Nephron progenitor cell (in vitro differentiated cells): ENCODE measurements around the gene ADRM1.

Experiments used
- DNase-seq: peaks from one replicate; pipeline ENCODE4 v3.0.0; 2021
- H3K27ac Mint-ChIP-seq: 2 replicates; pipeline ENCODE4 v1.8.0; 2021; ENCODE audit warnings: mild to moderate bottlenecking, moderate library complexity, mixed read lengths
- H3K27me3 Mint-ChIP-seq: 2 replicates; pipeline ENCODE4 v1.8.0; 2021; ENCODE audit warnings: mild to moderate bottlenecking, low read depth, mixed read lengths; ENCODE audit not compliant: poor library complexity
- H3K36me3 Mint-ChIP-seq: 2 replicates; pipeline ENCODE4 v1.8.0; 2021; ENCODE audit warnings: low read depth, mixed read lengths
- H3K4me1 Mint-ChIP-seq: 2 replicates; pipeline ENCODE4 v1.8.0; 2021; ENCODE audit warnings: mixed read lengths
- H3K4me3 Mint-ChIP-seq: 2 replicates; pipeline ENCODE4 v1.8.0; 2021; ENCODE audit warnings: mild to moderate bottlenecking, moderate library complexity, mixed read lengths
- H3K9me3 Mint-ChIP-seq: 2 replicates; pipeline ENCODE4 v1.8.0; 2021; ENCODE audit warnings: mild to moderate bottlenecking, moderate library complexity, mixed read lengths
- CTCF ChIP-seq: fragments of 200-600 bp; sonication (generic); IDR thresholded peaks from 2 replicates; pipeline ENCODE4 v1.5.0; 2021; ENCODE audit warnings: antibody characterized with exemption

Gene ADRM1

GRCh38 chr20:62353289-62354030, 50.7 kb downstream of the ADRM1 start:
- H3K27me3 Mint-ChIP-seq, result no peaks in the 10 kb centered on the region
- H3K9me3 Mint-ChIP-seq, result peaks cover 14% of the 10 kb centered on the region
- no peak for DNase-seq
- H3K27ac Mint-ChIP-seq, result no peak overlapping the region
- H3K4me1 Mint-ChIP-seq, result peaks cover 37% of the 10 kb centered on the region
- no peak for TF ChIP-seq CTCF
- peaks cover 19% of the 10 kb centered on the region for H3K36me3 Mint-ChIP-seq
- no peak overlapping the region for H3K4me3 Mint-ChIP-seq

DNA sequence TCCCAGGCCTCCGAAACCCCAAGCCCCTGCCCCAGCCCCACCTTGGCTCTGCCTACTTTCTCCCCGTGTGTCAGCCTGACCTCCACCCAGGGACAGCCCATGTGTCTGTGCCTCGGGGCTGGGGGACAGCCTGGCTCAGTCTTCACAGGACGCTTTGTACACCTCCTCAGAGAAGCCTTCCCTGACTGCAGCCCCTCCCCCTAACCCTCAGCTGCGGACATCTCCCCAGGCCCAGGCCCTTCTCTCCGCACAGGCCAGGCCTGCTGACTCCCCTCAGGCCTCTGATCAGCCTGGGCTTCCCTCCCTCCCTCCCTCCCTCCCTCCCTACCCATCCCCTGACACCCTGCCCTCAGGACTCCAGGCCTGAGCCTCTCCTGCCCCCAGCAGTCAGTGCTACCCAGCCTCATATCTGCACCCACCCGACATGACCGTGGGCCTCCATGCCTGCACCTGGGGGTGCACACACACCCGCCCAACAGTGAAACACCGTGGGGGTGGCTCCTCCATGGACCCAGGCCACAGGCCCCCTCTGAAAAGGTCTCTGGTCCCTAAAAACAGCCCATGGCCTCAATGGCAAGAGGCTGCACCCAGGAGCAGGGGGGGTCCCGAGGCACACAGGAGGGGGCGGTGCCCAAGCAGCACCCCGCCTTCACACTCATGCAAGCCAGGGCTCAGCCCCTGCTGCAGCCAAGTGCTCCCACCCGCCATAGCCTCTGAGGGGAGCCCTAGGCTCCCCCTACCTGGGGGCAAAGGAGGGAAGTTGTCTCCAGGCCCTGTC, 51.4 kb downstream of the ADRM1 start:
- Mint-ChIP-seq H3K27ac (no peak overlapping the region), H3K36me3 (peaks cover 11% of the 10 kb centered on the region), H3K4me1 (peaks cover 43% of the 10 kb centered on the region), H3K9me3 (peaks cover 7% of the 10 kb centered on the region), H3K4me3 (peak overlapping the region; percentile 36), H3K27me3 (no peaks in the 10 kb centered on the region)
- no peak for TF ChIP-seq CTCF
- no peak for DNase-seq

DNA sequence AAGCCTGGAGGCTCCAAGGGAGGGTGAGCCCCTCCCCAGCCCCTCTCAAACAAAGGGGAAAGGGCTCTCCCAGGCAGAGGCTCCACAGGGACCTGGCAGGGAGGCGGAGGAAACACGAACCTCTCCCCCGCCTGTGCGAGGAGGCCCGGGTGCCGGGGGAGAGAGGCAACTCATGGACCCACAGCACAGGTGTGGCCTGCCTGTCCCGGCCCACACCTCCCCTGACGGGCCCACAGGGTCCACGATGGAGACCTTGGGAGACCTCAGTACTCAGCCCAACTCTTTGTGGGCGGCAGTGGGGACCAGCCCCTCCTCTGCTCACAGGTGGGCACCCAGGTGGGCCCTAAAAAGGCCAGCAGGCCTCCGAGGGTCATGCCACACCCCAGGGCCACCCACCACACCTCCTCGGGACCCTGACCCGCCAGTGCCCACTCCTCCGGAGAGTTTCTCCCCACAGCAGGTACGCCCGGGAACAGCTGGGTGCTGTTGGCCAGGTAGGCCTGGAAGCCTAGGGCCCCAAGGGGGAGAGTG, 52.1 kb downstream of the ADRM1 start:
- H3K9me3 Mint-ChIP-seq, result peaks cover under 1% of the 10 kb centered on the region
- no peak for TF ChIP-seq CTCF
- peaks cover 4% of the 10 kb centered on the region for H3K36me3 Mint-ChIP-seq
- no peak for DNase-seq
- no peak overlapping the region for H3K27ac Mint-ChIP-seq
- peaks cover 43% of the 10 kb centered on the region for H3K4me1 Mint-ChIP-seq
- H3K27me3 Mint-ChIP-seq, result no peaks in the 10 kb centered on the region
- H3K4me3 Mint-ChIP-seq, result no peak overlapping the region

GRCh38 chr20:62355516-62355877, 52.7 kb downstream of the ADRM1 start:
- Mint-ChIP-seq H3K36me3 (no peaks in the 10 kb centered on the region), H3K4me3 (no peak overlapping the region), H3K27ac (no peak overlapping the region), H3K27me3 (no peaks in the 10 kb centered on the region), H3K9me3 (no peaks in the 10 kb centered on the region), H3K4me1 (peaks cover 43% of the 10 kb centered on the region)
- no peak for TF ChIP-seq CTCF
- DNase-seq, result no peak

DNA sequence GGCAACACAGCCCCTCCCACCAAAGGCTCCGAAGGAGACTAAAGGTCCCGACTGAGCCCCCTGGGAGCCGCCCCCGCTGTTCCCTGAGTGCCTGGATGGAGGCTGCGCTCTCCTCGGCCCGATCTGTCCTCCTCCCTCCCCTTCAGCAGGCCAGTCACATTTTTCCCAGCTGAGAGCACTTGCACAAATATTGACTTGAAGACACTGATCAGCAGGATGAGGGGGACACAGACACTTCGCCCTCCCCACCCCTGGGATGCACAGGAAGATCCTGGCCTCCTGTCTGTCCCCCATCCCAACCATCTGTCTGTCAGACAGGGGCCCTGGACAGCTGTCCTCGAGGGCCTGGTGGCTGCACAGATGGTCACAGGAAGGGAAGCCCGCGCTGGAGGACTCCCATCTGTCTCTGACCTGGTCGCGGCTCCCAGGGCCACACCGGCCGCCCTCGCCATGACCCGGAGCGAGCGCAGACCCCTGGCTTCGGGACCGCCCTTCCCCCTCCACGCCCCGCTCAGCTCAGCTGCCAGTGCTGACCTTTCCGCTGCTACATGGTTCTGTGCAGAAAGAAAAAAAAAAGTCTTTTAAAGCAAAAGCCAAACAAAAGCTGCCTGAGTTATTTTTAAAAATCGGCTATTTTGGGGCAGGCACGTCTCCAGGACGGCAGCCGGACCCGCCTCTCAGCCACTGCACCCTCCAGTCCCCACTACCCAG, 53.2 kb downstream of the ADRM1 start:
- peak; percentile 66 for DNase-seq
- TF ChIP-seq CTCF, result no peak
- H3K9me3 Mint-ChIP-seq, result no peaks in the 10 kb centered on the region

More for the DNA sequence above, 53.2 kb downstream of the ADRM1 start:
- Mint-ChIP-seq H3K4me3 (peak overlapping the region; percentile 61), H3K4me1 (peaks cover 47% of the 10 kb centered on the region), H3K27me3 (no peaks in the 10 kb centered on the region), H3K36me3 (no peaks in the 10 kb centered on the region), H3K27ac (peak overlapping the region; percentile 83)
